Prostate gland (tissue), 2 donors: Measurements from ENCODE around the gene LARGE1.

Source experiments
- POLR2A ChIP-seq: fragments of 450-650 bp; IDR thresholded peaks from one replicate; pipeline ENCODE4 v1.6.1; 2016; ENCODE audit warnings: antibody characterized with exemption, mild to moderate bottlenecking
- TF ChIP-seq, protein P1 (sequence below), 4 experiments: fragments of 200-600 bp in 2 of 4; fragments of 450-650 bp in 2 of 4; sonication (generic) in 2 of 4; IDR thresholded peaks; 1 replicate in 3 of 4; 2 replicates in 1 of 4; pipeline ENCODE4 v1.5.1; 2016 to 2019; ENCODE audit warnings: antibody characterized with exemption in 4 of 4, mild to moderate bottlenecking in 2 of 4, moderate library complexity in 2 of 4

DNA sequence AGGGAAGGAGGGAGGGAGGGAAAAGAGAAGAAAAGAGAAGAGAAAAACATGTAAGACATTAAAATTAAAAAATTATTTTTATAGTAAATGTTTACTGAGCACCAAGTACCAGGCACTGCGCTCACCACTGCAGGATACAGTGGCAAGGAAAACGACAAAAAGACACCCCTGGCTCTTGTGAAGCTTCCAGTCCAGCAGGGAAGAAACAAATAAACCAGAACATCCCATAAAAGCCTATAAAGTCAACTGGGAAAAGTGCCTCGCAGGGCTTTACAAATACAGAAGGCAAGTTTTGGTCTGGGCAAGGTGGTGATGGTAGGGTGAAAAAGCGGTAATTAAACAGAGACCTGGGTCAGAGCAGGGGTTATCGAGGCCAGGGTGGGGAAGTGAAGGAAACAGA is 33.6 kb downstream of the LARGE1 start:
- TF ChIP-seq POLR2A: no peak
- TF ChIP-seq, protein P1, sequence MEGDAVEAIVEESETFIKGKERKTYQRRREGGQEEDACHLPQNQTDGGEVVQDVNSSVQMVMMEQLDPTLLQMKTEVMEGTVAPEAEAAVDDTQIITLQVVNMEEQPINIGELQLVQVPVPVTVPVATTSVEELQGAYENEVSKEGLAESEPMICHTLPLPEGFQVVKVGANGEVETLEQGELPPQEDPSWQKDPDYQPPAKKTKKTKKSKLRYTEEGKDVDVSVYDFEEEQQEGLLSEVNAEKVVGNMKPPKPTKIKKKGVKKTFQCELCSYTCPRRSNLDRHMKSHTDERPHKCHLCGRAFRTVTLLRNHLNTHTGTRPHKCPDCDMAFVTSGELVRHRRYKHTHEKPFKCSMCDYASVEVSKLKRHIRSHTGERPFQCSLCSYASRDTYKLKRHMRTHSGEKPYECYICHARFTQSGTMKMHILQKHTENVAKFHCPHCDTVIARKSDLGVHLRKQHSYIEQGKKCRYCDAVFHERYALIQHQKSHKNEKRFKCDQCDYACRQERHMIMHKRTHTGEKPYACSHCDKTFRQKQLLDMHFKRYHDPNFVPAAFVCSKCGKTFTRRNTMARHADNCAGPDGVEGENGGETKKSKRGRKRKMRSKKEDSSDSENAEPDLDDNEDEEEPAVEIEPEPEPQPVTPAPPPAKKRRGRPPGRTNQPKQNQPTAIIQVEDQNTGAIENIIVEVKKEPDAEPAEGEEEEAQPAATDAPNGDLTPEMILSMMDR (IDR thresholded peaks at IDR 0.05): no peak
